ENCODE measurements around the gene BCOR. TPM values are rescaled to one million over a fixed set of nuclear protein-coding genes. Genes with fewer than 3 reads are reported as not detected.
A peak's percentile ranks its signal among the peaks of the same experiment; 100 is the strongest.

BCOR gene
- total RNA-seq, 1 donor from 2014 or later = 24.8 TPM

DNA sequence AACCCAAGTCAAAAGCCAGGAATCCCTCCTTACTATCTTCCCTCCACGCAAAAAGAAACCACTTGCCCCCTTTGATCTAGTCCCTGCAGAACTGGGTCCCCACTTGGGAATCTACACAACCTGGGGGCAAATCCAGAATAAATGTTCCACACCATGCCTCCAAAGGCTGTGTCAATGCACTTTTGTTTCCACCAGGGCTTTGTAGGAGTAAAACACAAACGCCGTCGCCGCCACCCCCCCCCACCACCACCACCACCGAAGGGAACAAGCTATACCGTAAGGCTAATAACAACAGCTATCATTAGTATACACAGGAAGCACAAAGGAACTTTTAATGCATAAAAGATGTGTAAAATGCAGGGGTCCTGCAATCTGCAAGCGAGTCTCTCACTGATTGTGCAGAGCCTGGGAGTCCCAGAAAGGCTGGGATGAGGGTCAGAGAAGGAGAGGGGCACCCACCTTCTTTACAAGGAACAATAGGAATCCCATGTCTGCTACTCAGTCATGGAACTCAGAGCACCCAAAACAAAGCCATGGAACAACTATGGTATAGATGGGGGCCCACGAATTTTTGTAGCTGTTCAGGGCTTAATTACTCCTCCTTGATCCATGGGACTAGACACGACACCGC lies 13.2 kb downstream of the BCOR start:
- Mint-ChIP-seq H3K4me1 (ENCODE audit: unreplicated experiment) (peaks cover 78% of the 10 kb centered on the region), H3K36me3 (ENCODE audit: unreplicated experiment) (no peaks in the 10 kb centered on the region), H3K27ac (ENCODE audit: unreplicated experiment) (peak overlapping the region; percentile 59), H3K4me3 (ENCODE audit: unreplicated experiment) (peak overlapping the region; percentile 60), H3K27me3 (ENCODE audit: unreplicated experiment) (no peaks in the 10 kb centered on the region), H3K9me3 (ENCODE audit: unreplicated experiment) (no peaks in the 10 kb centered on the region)
- TF ChIP-seq, protein P1, sequence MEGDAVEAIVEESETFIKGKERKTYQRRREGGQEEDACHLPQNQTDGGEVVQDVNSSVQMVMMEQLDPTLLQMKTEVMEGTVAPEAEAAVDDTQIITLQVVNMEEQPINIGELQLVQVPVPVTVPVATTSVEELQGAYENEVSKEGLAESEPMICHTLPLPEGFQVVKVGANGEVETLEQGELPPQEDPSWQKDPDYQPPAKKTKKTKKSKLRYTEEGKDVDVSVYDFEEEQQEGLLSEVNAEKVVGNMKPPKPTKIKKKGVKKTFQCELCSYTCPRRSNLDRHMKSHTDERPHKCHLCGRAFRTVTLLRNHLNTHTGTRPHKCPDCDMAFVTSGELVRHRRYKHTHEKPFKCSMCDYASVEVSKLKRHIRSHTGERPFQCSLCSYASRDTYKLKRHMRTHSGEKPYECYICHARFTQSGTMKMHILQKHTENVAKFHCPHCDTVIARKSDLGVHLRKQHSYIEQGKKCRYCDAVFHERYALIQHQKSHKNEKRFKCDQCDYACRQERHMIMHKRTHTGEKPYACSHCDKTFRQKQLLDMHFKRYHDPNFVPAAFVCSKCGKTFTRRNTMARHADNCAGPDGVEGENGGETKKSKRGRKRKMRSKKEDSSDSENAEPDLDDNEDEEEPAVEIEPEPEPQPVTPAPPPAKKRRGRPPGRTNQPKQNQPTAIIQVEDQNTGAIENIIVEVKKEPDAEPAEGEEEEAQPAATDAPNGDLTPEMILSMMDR (IDR thresholded peaks at IDR 0.05) = no peak
- no peak for DNase-seq (ENCODE audit: extremely low spot score, unreplicated experiment)

DNA sequence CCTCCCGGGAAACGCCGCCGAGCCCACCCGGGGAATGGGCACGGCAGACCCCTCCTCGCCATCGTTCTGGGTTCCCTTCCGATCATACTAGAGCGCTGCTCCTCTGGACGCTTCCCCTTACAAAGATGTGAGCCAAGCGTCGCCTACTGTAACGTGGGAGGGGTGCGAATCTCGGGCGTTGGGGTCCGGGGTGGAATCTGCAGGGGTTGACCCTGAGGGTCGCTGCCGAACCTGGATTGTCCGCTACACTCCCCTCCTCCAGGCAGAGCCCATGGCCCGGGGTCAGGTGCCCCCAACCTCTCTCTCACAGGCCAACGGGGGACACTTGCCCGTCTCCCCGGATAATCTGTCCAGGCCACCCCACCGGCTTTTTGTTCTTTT lies 13.8 kb downstream of the BCOR start:
- peak overlapping the region; percentile 60 for H3K4me3 Mint-ChIP-seq (ENCODE audit: unreplicated experiment)
- TF ChIP-seq, protein P1 (IDR thresholded peaks at IDR 0.05) = no peak
- no peak for DNase-seq (ENCODE audit: extremely low spot score, unreplicated experiment)
- H3K9me3 Mint-ChIP-seq (ENCODE audit: unreplicated experiment) = no peaks in the 10 kb centered on the region
- no peaks in the 10 kb centered on the region for H3K36me3 Mint-ChIP-seq (ENCODE audit: unreplicated experiment)
- H3K4me1 Mint-ChIP-seq (ENCODE audit: unreplicated experiment) = peaks cover 71% of the 10 kb centered on the region
- H3K27ac Mint-ChIP-seq (ENCODE audit: unreplicated experiment) = peak overlapping the region; percentile 56
- no peaks in the 10 kb centered on the region for H3K27me3 Mint-ChIP-seq (ENCODE audit: unreplicated experiment)

DNA sequence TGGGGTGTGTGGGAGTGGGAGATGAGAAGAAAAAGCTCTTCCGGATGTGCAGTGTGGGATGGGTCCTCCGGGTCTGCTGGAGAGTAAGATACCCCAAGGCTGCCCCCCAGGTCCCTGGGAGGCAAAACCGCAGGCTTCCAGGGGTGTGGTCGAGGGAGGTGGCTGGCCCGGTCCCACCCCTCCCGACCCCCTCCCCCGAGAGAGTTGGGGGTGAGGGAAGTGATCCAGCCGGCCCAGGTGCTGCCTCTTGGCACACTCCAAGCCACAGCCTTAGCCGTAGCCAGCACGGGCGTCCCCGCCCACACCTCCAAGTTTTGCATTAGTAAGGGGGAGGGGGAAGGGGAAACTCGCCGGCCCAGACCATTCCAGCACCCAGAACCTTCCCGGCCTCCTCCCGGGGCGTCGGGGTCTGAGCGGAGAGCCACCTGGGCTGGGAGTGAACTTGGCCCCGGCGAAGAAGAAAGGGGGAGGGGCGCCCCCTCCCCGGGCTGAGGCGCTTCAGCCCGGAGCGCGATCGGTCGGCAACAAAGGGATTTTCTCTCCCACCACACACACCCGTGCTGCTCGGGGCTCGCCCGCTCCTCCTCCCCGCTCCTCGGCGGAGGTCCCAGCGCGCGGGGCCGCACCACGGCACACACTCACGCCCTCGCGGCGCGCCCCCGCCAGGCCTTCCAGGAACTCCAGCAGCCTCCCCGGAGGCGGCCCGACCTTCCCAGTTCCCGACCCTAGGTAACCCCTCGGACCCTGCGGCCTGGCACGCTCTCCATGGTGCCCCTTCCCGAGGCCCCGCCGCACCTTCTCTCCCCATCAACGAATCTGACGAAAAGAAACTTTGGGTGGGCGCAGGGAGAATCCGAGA lies 14.4 kb downstream of the BCOR start:
- Mint-ChIP-seq H3K27me3 (ENCODE audit: unreplicated experiment) (no peaks in the 10 kb centered on the region), H3K27ac (ENCODE audit: unreplicated experiment) (peak overlapping the region; percentile 56), H3K9me3 (ENCODE audit: unreplicated experiment) (no peaks in the 10 kb centered on the region), H3K4me3 (ENCODE audit: unreplicated experiment) (peak overlapping the region; percentile 60), H3K4me1 (ENCODE audit: unreplicated experiment) (peaks cover 66% of the 10 kb centered on the region), H3K36me3 (ENCODE audit: unreplicated experiment) (no peaks in the 10 kb centered on the region)
- TF ChIP-seq, protein P1 (IDR thresholded peaks at IDR 0.05) = no peak
- DNase-seq (ENCODE audit: extremely low spot score, unreplicated experiment) = no peak

DNA sequence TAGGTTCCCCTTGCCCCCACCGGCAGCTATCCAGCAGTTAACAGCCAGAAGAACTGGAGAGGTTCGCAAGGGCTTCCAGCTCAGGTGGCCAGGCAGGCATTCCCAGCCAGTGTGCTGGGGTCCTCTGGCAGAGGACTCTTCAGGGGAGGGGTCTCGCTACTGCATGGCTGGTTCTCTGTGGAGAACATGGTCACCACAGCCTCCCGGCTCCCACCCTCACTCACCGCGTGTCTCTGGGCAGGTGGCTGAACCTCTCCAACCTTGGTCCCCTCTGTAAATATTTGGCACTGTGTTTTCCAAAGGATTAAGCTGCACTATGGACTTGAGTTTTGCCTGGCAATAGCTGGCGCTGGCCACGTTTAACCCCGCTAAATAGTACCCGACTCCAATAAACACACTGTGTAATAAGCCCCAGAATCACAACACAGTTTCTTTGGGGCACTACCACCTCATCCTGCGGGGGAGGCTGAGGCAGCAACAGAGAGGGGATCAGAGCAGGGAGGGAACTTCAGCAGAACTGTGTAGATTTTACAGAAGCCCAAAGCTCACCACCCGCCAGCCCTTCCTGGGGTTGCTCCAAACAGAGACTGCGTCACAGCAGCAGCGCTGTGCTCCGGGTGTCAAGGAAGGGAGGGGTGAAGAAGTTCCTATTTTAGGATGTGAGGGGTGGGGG lies 15.2 kb downstream of the BCOR start:
- TF ChIP-seq, protein P1 (IDR thresholded peaks at IDR 0.05) = no peak
- Mint-ChIP-seq H3K36me3 (ENCODE audit: unreplicated experiment) (no peaks in the 10 kb centered on the region), H3K4me3 (ENCODE audit: unreplicated experiment) (peak overlapping the region; percentile 51)

DNA sequence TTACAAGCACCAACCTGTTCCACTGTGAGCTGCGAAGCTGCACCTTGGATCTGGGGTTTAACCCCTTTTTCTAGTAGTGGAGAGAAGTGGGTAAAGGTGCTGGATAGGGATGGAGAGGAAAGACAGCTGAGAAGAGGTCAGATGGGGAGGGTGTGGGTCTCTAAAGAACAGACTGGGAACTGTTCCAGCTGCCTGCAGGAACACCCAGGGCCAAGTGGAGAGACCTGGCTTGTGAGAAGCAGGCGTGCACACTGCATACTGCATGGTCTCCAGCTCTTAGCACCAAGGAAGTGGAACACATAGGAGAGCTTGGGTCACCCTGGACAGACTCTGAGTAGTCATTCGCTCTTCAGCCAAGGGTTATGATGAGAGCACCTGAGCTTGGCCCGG lies 16.1 kb downstream of the BCOR start:
- TF ChIP-seq, protein P1 (IDR thresholded peaks at IDR 0.05) = no peak
- no peak overlapping the region for H3K4me3 Mint-ChIP-seq (ENCODE audit: unreplicated experiment)
- peaks cover 52% of the 10 kb centered on the region for H3K4me1 Mint-ChIP-seq (ENCODE audit: unreplicated experiment)
- H3K27me3 Mint-ChIP-seq (ENCODE audit: unreplicated experiment) = no peaks in the 10 kb centered on the region
- no peaks in the 10 kb centered on the region for H3K9me3 Mint-ChIP-seq (ENCODE audit: unreplicated experiment)
- peak overlapping the region; percentile 23 for H3K27ac Mint-ChIP-seq (ENCODE audit: unreplicated experiment)
- H3K36me3 Mint-ChIP-seq (ENCODE audit: unreplicated experiment) = no peaks in the 10 kb centered on the region
- DNase-seq (ENCODE audit: extremely low spot score, unreplicated experiment) = no peak

More for the DNA sequence above, 15.2 kb downstream of the BCOR start:
- no peak for DNase-seq (ENCODE audit: extremely low spot score, unreplicated experiment)
- peaks cover 61% of the 10 kb centered on the region for H3K4me1 Mint-ChIP-seq (ENCODE audit: unreplicated experiment)
- no peaks in the 10 kb centered on the region for H3K9me3 Mint-ChIP-seq (ENCODE audit: unreplicated experiment)
- peak overlapping the region; percentile 70 for H3K27ac Mint-ChIP-seq (ENCODE audit: unreplicated experiment)
- no peaks in the 10 kb centered on the region for H3K27me3 Mint-ChIP-seq (ENCODE audit: unreplicated experiment)
